ENCODE data around the gene CYP2C8. TPM values are rescaled to one million over a fixed set of nuclear protein-coding genes. Genes with fewer than 3 reads are reported as not detected.

Gene CYP2C8
- total and polyA plus RNA-seq, 2 donors, result 0.71 to 1.9 TPM

DNA sequence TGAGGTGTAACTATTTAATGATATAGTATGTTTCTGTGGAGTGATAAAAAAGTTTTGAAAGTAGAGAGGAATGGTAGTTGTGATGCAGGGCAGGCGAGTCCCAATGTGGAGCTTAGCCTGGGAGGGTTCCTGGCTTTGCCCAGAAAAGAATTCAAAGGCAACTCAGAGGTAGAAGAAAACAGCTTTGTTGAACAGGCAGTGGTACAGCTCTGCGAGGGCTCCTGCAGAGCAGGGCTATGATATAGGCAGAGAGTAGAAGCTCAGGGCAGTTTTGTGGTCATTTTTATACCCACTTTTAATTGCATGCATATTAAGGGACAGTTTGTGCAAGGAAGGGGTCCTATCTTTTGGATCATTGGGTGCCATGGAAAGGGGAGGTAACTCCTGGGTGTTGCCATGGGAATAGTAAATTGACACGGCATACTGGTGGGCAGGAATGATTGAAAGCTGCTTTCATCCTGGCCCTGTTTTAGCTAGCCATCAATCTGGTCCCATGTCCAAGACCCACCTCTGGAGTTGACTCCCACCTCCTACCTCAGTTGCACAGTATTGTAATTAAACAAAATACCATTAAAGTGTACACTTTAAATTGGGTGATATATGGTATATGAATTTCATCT lies 12.4 kb downstream of the CYP2C8 start:
- Histone ChIP-seq H3K4me1 (ENCODE audit: control insufficient read depth in 2 of 2, insufficient read depth in 2 of 2, low read length in 2 of 2) (no peaks in the 10 kb centered on the region), H3K9me3 (ENCODE audit: control insufficient read depth in 2 of 2, insufficient read depth in 1 of 2, low read length in 1 of 2) (no peaks in the 10 kb centered on the region), H3K27ac (ENCODE audit: low read depth in 1 of 2, low read length in 1 of 2) (no peak overlapping the region), H3K36me3 (ENCODE audit: control insufficient read depth in 2 of 2, insufficient read depth in 2 of 2, low read length in 1 of 2) (no peaks in the 10 kb centered on the region), H3K4me3 (ENCODE audit: low read length in 2 of 2) (no peak overlapping the region), H3K27me3 (ENCODE audit: control insufficient read depth in 2 of 2, insufficient read depth in 1 of 2, low read length in 1 of 2) (no peaks in the 10 kb centered on the region)
- no peak for DNase-seq (ENCODE audit: low read depth in 6 of 9, low spot score in 9 of 9)
- WGBS, result 90% methylated on average over 3 of the region's 3 CpGs

DNA sequence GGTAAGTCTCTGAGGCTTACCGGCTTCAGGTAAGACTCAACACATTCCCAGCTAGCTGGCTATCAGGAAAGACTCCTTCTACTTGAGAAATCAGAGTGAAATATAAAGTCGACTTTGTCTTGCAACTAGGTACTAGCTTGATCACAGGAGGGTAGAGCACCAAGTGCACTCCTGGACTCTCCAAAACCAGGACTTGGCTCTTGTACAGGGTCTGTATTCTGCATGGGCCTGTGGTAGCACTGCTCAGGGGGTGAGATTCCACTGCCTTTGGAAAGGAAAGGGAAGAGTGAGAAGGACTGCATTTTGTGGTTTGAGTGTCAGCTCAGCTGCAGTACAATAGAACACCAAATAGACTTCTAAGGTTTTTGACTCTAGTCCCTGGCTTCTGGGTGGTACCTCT lies 19.4 kb downstream of the CYP2C8 start:
- WGBS, result 96% methylated on average over 2 of the region's 2 CpGs
- no peak overlapping the region for H3K4me3 ChIP-seq (ENCODE audit: low read length in 2 of 2)
- H3K27ac ChIP-seq (ENCODE audit: low read depth in 1 of 2, low read length in 1 of 2), result no peak overlapping the region
- H3K36me3 ChIP-seq (ENCODE audit: control insufficient read depth in 2 of 2, insufficient read depth in 2 of 2, low read length in 1 of 2), result no peaks in the 10 kb centered on the region
- no peaks in the 10 kb centered on the region for H3K4me1 ChIP-seq (ENCODE audit: control insufficient read depth in 2 of 2, insufficient read depth in 2 of 2, low read length in 2 of 2)
- H3K9me3 ChIP-seq (ENCODE audit: control insufficient read depth in 2 of 2, insufficient read depth in 1 of 2, low read length in 1 of 2), result no peaks in the 10 kb centered on the region
- H3K27me3 ChIP-seq (ENCODE audit: control insufficient read depth in 2 of 2, insufficient read depth in 1 of 2, low read length in 1 of 2), result no peaks in the 10 kb centered on the region
- DNase-seq (ENCODE audit: low read depth in 6 of 9, low spot score in 9 of 9), result no peak

DNA sequence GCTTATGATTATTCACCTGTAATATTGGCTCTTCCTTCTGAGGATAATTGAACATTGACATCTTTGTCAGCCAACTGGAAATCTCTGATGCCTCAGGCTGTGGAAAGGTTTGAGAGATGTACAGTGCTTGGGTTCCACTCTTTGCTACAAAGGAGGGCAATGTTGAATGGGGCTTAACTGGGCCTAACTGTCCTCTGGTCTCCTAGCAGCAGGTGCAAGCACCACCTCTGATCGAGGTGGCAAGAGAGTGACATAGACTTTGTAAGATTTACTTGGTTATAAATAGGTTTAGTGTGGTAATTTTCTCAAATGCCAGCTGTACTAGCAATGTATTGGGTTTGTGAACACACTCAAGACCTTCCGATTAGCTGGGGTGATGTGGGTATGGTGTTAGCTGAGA lies 21.1 kb downstream of the CYP2C8 start:
- Histone ChIP-seq H3K9me3 (ENCODE audit: control insufficient read depth in 2 of 2, insufficient read depth in 1 of 2, low read length in 1 of 2) (no peaks in the 10 kb centered on the region), H3K36me3 (ENCODE audit: control insufficient read depth in 2 of 2, insufficient read depth in 2 of 2, low read length in 1 of 2) (no peaks in the 10 kb centered on the region), H3K27me3 (ENCODE audit: control insufficient read depth in 2 of 2, insufficient read depth in 1 of 2, low read length in 1 of 2) (no peaks in the 10 kb centered on the region), H3K27ac (ENCODE audit: low read depth in 1 of 2, low read length in 1 of 2) (no peak overlapping the region), H3K4me1 (ENCODE audit: control insufficient read depth in 2 of 2, insufficient read depth in 2 of 2, low read length in 2 of 2) (no peaks in the 10 kb centered on the region), H3K4me3 (ENCODE audit: low read length in 2 of 2) (no peak overlapping the region)
- no peak for DNase-seq (ENCODE audit: low read depth in 6 of 9, low spot score in 9 of 9)
- 95% methylated on average over 2 of the region's 2 CpGs for whole genome bisulfite sequencing

DNA sequence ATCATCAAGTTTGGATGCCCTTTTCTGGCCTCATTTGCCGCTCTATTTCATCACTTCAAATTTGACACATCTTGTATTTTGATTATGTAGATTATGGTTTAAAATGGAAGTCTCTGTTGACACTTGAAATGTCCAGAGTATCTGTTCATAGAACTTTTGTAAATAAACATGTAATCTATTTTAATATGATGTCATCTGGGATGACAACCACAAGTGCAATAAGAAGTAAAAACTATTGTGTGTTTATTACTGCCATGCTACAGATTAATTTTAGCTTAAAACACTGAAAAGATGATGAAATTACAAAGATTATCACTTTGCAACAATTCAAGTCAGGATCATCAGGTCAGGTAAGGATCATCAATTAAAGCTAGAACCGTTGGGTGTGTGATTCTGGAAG lies 30.0 kb downstream of the CYP2C8 start:
- Histone ChIP-seq H3K9me3 (ENCODE audit: control insufficient read depth in 2 of 2, insufficient read depth in 1 of 2, low read length in 1 of 2) (no peaks in the 10 kb centered on the region), H3K27ac (ENCODE audit: low read depth in 1 of 2, low read length in 1 of 2) (no peak overlapping the region), H3K27me3 (ENCODE audit: control insufficient read depth in 2 of 2, insufficient read depth in 1 of 2, low read length in 1 of 2) (no peaks in the 10 kb centered on the region), H3K4me3 (ENCODE audit: low read length in 2 of 2) (no peak overlapping the region), H3K4me1 (ENCODE audit: control insufficient read depth in 2 of 2, insufficient read depth in 2 of 2, low read length in 2 of 2) (no peaks in the 10 kb centered on the region), H3K36me3 (ENCODE audit: control insufficient read depth in 2 of 2, insufficient read depth in 2 of 2, low read length in 1 of 2) (no peaks in the 10 kb centered on the region)
- no peak for DNase-seq (ENCODE audit: low read depth in 6 of 9, low spot score in 9 of 9)
- WGBS, result 97% methylated on average over 2 of the region's 2 CpGs

DNA sequence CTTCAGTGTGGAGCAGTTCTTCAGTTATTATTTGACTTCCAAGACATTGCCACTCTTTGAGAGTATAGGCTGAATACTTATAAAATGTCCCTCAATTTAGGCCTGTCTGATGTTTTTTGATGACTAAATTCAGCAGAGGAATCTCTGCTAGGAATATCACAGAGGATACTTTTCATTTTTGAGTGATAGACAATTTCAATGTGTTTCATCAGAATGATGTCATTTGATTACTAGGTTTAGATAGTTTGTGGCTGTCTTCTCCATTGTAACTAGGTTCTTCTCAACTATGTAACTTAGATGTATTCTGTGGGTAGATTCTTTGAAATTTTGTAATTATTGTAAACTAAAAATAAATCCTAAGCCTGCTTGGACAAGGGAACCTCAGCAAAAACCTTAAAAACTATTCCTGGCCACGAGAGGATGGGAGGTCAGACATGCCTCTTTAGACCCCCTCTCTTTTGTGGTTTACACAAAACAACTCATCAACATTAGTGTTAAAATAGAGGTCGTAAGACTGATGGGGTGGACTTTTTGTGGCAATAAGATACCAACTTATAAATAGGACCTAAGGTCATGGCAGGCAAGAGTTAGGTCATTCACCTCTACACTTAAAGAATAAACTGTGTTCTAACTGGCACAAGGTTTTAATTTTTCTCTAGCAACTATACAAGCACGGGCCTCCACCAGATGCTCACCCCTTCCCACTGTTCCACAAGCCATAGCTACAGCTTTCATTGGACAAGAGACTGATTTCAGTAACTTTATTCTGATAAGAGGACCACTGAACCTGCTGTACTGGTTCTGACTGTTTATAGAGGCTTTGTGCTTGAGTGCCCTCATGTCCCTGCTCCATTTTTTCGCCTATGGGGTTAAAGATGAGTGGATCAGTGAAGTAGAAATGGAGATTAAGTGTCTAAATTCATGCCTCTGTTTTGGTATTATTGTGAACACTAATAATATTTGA lies 33.7 kb downstream of the CYP2C8 start:
- WGBS, result 67% methylated on average over 4 of the region's 4 CpGs

DNA sequence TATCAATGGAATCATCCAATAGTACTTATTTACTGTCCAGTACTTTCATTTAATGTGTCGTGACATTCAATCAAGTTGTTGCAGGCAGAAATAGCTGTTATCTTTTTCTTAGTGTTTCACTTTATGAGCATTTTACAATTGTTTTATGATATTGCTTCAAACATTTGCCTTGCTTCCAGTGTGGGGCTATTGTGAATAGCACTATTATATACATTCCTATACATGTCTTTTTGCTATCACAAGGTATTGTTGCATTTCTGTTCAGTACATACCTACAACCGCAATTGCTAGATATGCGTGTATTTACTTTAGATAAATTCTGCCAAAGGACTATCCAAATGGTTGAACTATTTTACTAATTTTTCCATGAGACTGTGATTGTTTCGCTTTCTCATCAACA lies 34.9 kb downstream of the CYP2C8 start:
- Histone ChIP-seq H3K27ac (ENCODE audit: low read depth in 1 of 2, low read length in 1 of 2) (no peak overlapping the region), H3K36me3 (ENCODE audit: control insufficient read depth in 2 of 2, insufficient read depth in 2 of 2, low read length in 1 of 2) (no peaks in the 10 kb centered on the region), H3K9me3 (ENCODE audit: control insufficient read depth in 2 of 2, insufficient read depth in 1 of 2, low read length in 1 of 2) (no peaks in the 10 kb centered on the region), H3K4me3 (ENCODE audit: low read length in 2 of 2) (no peak overlapping the region), H3K4me1 (ENCODE audit: control insufficient read depth in 2 of 2, insufficient read depth in 2 of 2, low read length in 2 of 2) (no peaks in the 10 kb centered on the region), H3K27me3 (ENCODE audit: control insufficient read depth in 2 of 2, insufficient read depth in 1 of 2, low read length in 1 of 2) (no peaks in the 10 kb centered on the region)
- no peak for DNase-seq (ENCODE audit: low read depth in 6 of 9, low spot score in 9 of 9)
- 97% methylated on average over 4 of the region's 4 CpGs for WGBS

More for the DNA sequence above, 33.7 kb downstream of the CYP2C8 start:
- no peaks in the 10 kb centered on the region for H3K36me3 ChIP-seq (ENCODE audit: control insufficient read depth in 2 of 2, insufficient read depth in 2 of 2, low read length in 1 of 2)
- no peaks in the 10 kb centered on the region for H3K4me1 ChIP-seq (ENCODE audit: control insufficient read depth in 2 of 2, insufficient read depth in 2 of 2, low read length in 2 of 2)
- H3K4me3 ChIP-seq (ENCODE audit: low read length in 2 of 2), result no peak overlapping the region
- H3K9me3 ChIP-seq (ENCODE audit: control insufficient read depth in 2 of 2, insufficient read depth in 1 of 2, low read length in 1 of 2), result no peaks in the 10 kb centered on the region
- DNase-seq (ENCODE audit: low read depth in 6 of 9, low spot score in 9 of 9), result no peak
- H3K27ac ChIP-seq (ENCODE audit: low read depth in 1 of 2, low read length in 1 of 2), result no peak overlapping the region
- no peaks in the 10 kb centered on the region for H3K27me3 ChIP-seq (ENCODE audit: control insufficient read depth in 2 of 2, insufficient read depth in 1 of 2, low read length in 1 of 2)

DNA sequence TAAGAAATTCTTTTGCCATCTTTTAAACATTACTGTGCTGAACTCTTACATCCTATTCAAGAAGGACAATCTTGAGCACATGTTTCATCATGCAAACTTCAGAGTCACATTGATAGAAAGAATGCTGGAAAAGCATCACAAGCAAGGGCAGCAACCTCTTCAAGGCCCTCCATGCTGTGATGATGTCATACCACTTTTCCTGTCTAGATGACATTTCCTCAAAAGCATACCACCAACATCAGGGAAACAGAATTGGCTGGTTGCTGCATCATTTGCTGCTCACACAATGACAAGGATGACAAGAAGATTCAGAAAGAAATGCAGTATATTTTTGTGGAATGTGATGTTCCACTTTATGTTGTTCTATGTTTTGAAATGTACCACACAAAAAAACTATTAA lies 37.6 kb downstream of the CYP2C8 start:
- Histone ChIP-seq H3K9me3 (ENCODE audit: control insufficient read depth in 2 of 2, insufficient read depth in 1 of 2, low read length in 1 of 2) (no peaks in the 10 kb centered on the region), H3K4me1 (ENCODE audit: control insufficient read depth in 2 of 2, insufficient read depth in 2 of 2, low read length in 2 of 2) (no peaks in the 10 kb centered on the region), H3K27ac (ENCODE audit: low read depth in 1 of 2, low read length in 1 of 2) (no peak overlapping the region), H3K4me3 (ENCODE audit: low read length in 2 of 2) (no peak overlapping the region), H3K27me3 (ENCODE audit: control insufficient read depth in 2 of 2, insufficient read depth in 1 of 2, low read length in 1 of 2) (no peaks in the 10 kb centered on the region), H3K36me3 (ENCODE audit: control insufficient read depth in 2 of 2, insufficient read depth in 2 of 2, low read length in 1 of 2) (no peaks in the 10 kb centered on the region)
- no peak for DNase-seq (ENCODE audit: low read depth in 6 of 9, low spot score in 9 of 9)

DNA sequence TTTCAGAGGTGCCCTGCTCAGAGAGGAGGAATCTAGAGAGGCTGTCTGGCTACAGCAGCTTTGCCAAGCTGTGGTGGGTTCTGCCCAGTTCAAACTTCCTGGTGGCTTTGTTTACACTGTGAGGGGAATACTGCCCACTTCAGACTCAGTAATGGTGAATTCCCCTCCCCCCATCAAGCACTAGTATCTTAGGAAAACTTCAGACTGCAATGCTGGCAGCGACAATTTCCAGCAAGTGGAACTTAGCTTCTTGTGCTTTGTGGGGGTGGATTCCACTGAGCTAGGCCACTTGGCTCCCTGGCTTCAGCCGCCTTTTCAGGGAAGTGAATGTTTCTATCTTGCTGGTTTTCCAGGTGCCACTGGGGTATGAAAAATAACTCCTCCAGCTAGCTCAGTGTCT lies 42.8 kb downstream of the CYP2C8 start:
- H3K9me3 ChIP-seq (ENCODE audit: control insufficient read depth in 2 of 2, insufficient read depth in 1 of 2, low read length in 1 of 2), result no peaks in the 10 kb centered on the region
- H3K27me3 ChIP-seq (ENCODE audit: control insufficient read depth in 2 of 2, insufficient read depth in 1 of 2, low read length in 1 of 2), result no peaks in the 10 kb centered on the region
- no peaks in the 10 kb centered on the region for H3K36me3 ChIP-seq (ENCODE audit: control insufficient read depth in 2 of 2, insufficient read depth in 2 of 2, low read length in 1 of 2)
- 97% methylated on average over 2 of the region's 2 CpGs for whole genome bisulfite sequencing
- no peak overlapping the region for H3K4me3 ChIP-seq (ENCODE audit: low read length in 2 of 2)
- no peak overlapping the region for H3K27ac ChIP-seq (ENCODE audit: low read depth in 1 of 2, low read length in 1 of 2)
- H3K4me1 ChIP-seq (ENCODE audit: control insufficient read depth in 2 of 2, insufficient read depth in 2 of 2, low read length in 2 of 2), result no peaks in the 10 kb centered on the region
- DNase-seq (ENCODE audit: low read depth in 6 of 9, low spot score in 9 of 9), result no peak

DNA sequence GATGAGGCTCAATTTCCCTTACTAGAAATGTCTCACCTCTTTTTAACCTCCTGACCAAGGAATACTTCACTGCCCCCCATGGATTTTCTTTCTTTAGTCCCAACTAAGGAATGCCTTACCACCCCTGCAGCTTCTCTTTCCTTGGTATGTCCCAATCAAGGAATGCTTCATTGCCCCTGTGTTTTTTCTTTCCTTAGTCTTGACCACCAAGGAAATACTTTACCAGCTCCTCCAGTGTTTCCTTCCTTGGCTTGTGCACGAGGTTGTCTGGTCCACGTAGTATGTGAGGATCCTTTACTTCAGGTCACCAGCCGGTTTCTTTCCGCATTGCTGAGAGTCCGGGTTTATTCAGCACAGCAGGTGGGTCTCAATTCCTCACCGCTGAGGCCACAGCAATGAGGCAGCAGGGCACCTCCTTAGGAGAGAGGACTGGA lies 71.5 kb downstream of the CYP2C8 start:
- WGBS, result 90% methylated on average over 6 of the region's 6 CpGs
- no peak for DNase-seq (ENCODE audit: low read depth in 6 of 9, low spot score in 9 of 9)
- H3K4me3 ChIP-seq (ENCODE audit: low read length in 2 of 2), result no peak overlapping the region

More for the DNA sequence above, 71.5 kb downstream of the CYP2C8 start:
- Histone ChIP-seq H3K9me3 (ENCODE audit: control insufficient read depth in 2 of 2, insufficient read depth in 1 of 2, low read length in 1 of 2) (peaks cover 0 to 2% of the 10 kb centered on the region in 2 donors), H3K27me3 (ENCODE audit: control insufficient read depth in 2 of 2, insufficient read depth in 1 of 2, low read length in 1 of 2) (no peaks in the 10 kb centered on the region), H3K4me1 (ENCODE audit: control insufficient read depth in 2 of 2, insufficient read depth in 2 of 2, low read length in 2 of 2) (no peaks in the 10 kb centered on the region), H3K36me3 (ENCODE audit: control insufficient read depth in 2 of 2, insufficient read depth in 2 of 2, low read length in 1 of 2) (no peaks in the 10 kb centered on the region), H3K27ac (ENCODE audit: low read depth in 1 of 2, low read length in 1 of 2) (no peak overlapping the region)
